Astrocyte (in vitro differentiated cells and primary cell): ENCODE data around the gene KPNA1. TPM values are rescaled to one million over a fixed set of nuclear protein-coding genes. Genes with fewer than 3 reads are reported as not detected.
"Not testable (repeated sequence)": the region's sequence is repeated elsewhere in the genome, so short reads cannot be mapped to it uniquely, and the experiment has no call there.

Experiments
- DNase-seq: peaks from one replicate; pipeline ENCODE4 v3.0.0-alpha.2; 2010; ENCODE audit warnings: low read depth
- FAIRE-seq: peaks from 2 replicates; lab custom pipeline; 2011; peaks lifted over from hg19 to GRCh38; lab: Jason Lieb, UNC
- H2AFZ ChIP-seq: 2 replicates; pipeline ENCODE4 v1.6.0; 2012; ENCODE audit warnings: low read depth, low read length, inconsistent platforms
- H3K27ac ChIP-seq: 2 replicates; pipeline ENCODE4 v1.5.1; 2011; ENCODE audit warnings: low read depth, low read length, inconsistent platforms
- H3K27me3 ChIP-seq: 2 replicates; pipeline ENCODE4 v1.6.0; 2011; ENCODE audit warnings: low read length, inconsistent platforms; ENCODE audit not compliant: insufficient read depth
- H3K36me3 ChIP-seq: 2 replicates; pipeline ENCODE4 v1.5.1; 2011; ENCODE audit warnings: low read length, inconsistent platforms; ENCODE audit not compliant: insufficient read depth
- H3K4me1 ChIP-seq: 2 replicates; pipeline ENCODE4 v1.5.1; 2011; ENCODE audit warnings: low read length, inconsistent platforms; ENCODE audit not compliant: insufficient read depth
- H3K4me2 ChIP-seq: 2 replicates; pipeline ENCODE4 v1.6.0; 2012; ENCODE audit warnings: low read length, inconsistent platforms
- H3K4me3 ChIP-seq: 2 replicates; pipeline ENCODE4 v1.5.1; 2011; ENCODE audit warnings: low read depth, mild to moderate bottlenecking, low read length, inconsistent platforms; ENCODE audit not compliant: insufficient read depth
- H3K79me2 ChIP-seq: 2 replicates; pipeline ENCODE4 v1.6.0; 2012; ENCODE audit warnings: mild to moderate bottlenecking, low read length, inconsistent platforms; ENCODE audit not compliant: insufficient read depth
- H3K9ac ChIP-seq: 2 replicates; pipeline ENCODE4 v1.6.0; 2012; ENCODE audit warnings: mild to moderate bottlenecking, low read length, inconsistent platforms
- H3K9me3 ChIP-seq: 2 replicates; pipeline ENCODE4 v1.5.1; 2012; ENCODE audit warnings: low read depth, mild to moderate bottlenecking, low read length, inconsistent platforms; ENCODE audit not compliant: insufficient read depth
- H4K20me1 ChIP-seq: 2 replicates; pipeline ENCODE4 v1.6.0; 2012; ENCODE audit warnings: low read length, inconsistent platforms; ENCODE audit not compliant: insufficient read depth
- H3K27ac Mint-ChIP-seq: one replicate; pipeline ENCODE4 v1.8.0; 2021; ENCODE audit warnings: mild to moderate bottlenecking, mixed read lengths; ENCODE audit not compliant: unreplicated experiment
- H3K27me3 Mint-ChIP-seq: one replicate; pipeline ENCODE4 v1.8.0; 2021; ENCODE audit warnings: low read depth, mixed read lengths; ENCODE audit not compliant: unreplicated experiment
- H3K36me3 Mint-ChIP-seq: one replicate; pipeline ENCODE4 v1.8.0; 2021; ENCODE audit warnings: low read depth, mixed read lengths; ENCODE audit not compliant: unreplicated experiment
- H3K4me1 Mint-ChIP-seq: one replicate; pipeline ENCODE4 v1.8.0; 2021; ENCODE audit warnings: low read depth, mixed read lengths; ENCODE audit not compliant: unreplicated experiment
- H3K4me3 Mint-ChIP-seq: one replicate; pipeline ENCODE4 v1.8.0; 2021; ENCODE audit warnings: mild to moderate bottlenecking, moderate library complexity, mixed read lengths; ENCODE audit not compliant: unreplicated experiment
- H3K9me3 Mint-ChIP-seq: one replicate; pipeline ENCODE4 v1.8.0; 2021; ENCODE audit warnings: mild to moderate bottlenecking, mixed read lengths; ENCODE audit not compliant: unreplicated experiment
- CTCF ChIP-seq: IDR thresholded peaks from 2 replicates; pipeline ENCODE4 v1.5.1; 2011; ENCODE audit warnings: low read depth, mild to moderate bottlenecking, inconsistent platforms, low read length, moderate library complexity; ENCODE audit not compliant: insufficient read depth
- EZH2 ChIP-seq: IDR thresholded peaks from 2 replicates; pipeline ENCODE4 v1.6.1; 2012; ENCODE audit warnings: mild to moderate bottlenecking, low read length, inconsistent platforms; ENCODE audit not compliant: insufficient read depth
- total RNA-seq: library from RNA; stranded (reverse); gene quantifications from 2 replicates; pipeline ENCODE4 v1.2.1, GENCODE V29; 2021

The KPNA1 gene
- total RNA-seq, 1 donor from 2014 or later: 165 TPM

GRCh38 chr3:122451371-122451770 is 63.4 kb downstream of the KPNA1 start:
- H3K9me3 Mint-ChIP-seq: no peaks in the 10 kb centered on the region
- DNase-seq (no peak), FAIRE-seq (no peak)
- no peak overlapping the region for H2AFZ ChIP-seq
- H3K4me3 ChIP-seq: no peak overlapping the region
- no peak overlapping the region for H3K27ac Mint-ChIP-seq
- H3K36me3 Mint-ChIP-seq: peaks cover 36% of the 10 kb centered on the region
- peaks cover 29% of the 10 kb centered on the region for H3K36me3 ChIP-seq
- no peaks in the 10 kb centered on the region for H4K20me1 ChIP-seq
- H3K27me3 Mint-ChIP-seq: no peaks in the 10 kb centered on the region
- H3K79me2 ChIP-seq: peaks cover 4% of the 10 kb centered on the region
- H3K9ac ChIP-seq: no peak overlapping the region
- no peaks in the 10 kb centered on the region for H3K9me3 ChIP-seq
- no peaks in the 10 kb centered on the region for H3K4me1 ChIP-seq
- no peaks in the 10 kb centered on the region for H3K27me3 ChIP-seq
- no peak for TF ChIP-seq CTCF
- TF ChIP-seq EZH2: no peak
- H3K4me1 Mint-ChIP-seq: no peaks in the 10 kb centered on the region
- no peak overlapping the region for H3K27ac ChIP-seq
- H3K4me3 Mint-ChIP-seq: no peak overlapping the region
- H3K4me2 ChIP-seq: no peak overlapping the region

GRCh38 chr3:122448218-122448617 is 66.5 kb downstream of the KPNA1 start:
- H3K79me2 ChIP-seq: peaks cover 11% of the 10 kb centered on the region
- not testable (repeated sequence) for H3K27ac Mint-ChIP-seq, DNase-seq, H3K27me3 ChIP-seq, H3K4me3 Mint-ChIP-seq, H3K4me3 ChIP-seq, H3K9me3 ChIP-seq, H3K4me2 ChIP-seq, H4K20me1 ChIP-seq, H3K27me3 Mint-ChIP-seq, H3K27ac ChIP-seq, H2AFZ ChIP-seq, H3K4me1 ChIP-seq, FAIRE-seq, H3K9ac ChIP-seq, H3K9me3 Mint-ChIP-seq
- Mint-ChIP-seq H3K36me3 (peaks cover 58% of the 10 kb centered on the region), H3K4me1 (peaks cover 11% of the 10 kb centered on the region)
- peaks cover 27% of the 10 kb centered on the region for H3K36me3 ChIP-seq

GRCh38 chr3:122444491-122444887 is 70.2 kb downstream of the KPNA1 start:
- H3K27ac ChIP-seq, H3K9ac ChIP-seq, DNase-seq, H3K9me3 ChIP-seq, H2AFZ ChIP-seq, H3K27me3 Mint-ChIP-seq, H4K20me1 ChIP-seq, H3K4me3 ChIP-seq, H3K4me3 Mint-ChIP-seq, H3K27me3 ChIP-seq, H3K4me1 ChIP-seq, H3K9me3 Mint-ChIP-seq, FAIRE-seq, H3K27ac Mint-ChIP-seq, H3K4me2 ChIP-seq: not testable (repeated sequence)
- H3K79me2 ChIP-seq: peaks cover 16% of the 10 kb centered on the region
- peaks cover 23% of the 10 kb centered on the region for H3K4me1 Mint-ChIP-seq
- peaks cover 66% of the 10 kb centered on the region for H3K36me3 Mint-ChIP-seq
- peaks cover 25% of the 10 kb centered on the region for H3K36me3 ChIP-seq

- Histone ChIP-seq H3K36me3 (peaks cover 26% of the 10 kb centered on the region), H3K79me2 (peaks cover 16% of the 10 kb centered on the region), H4K20me1 (peaks cover 11% of the 10 kb centered on the region)
- H3K4me3 ChIP-seq, H3K9me3 Mint-ChIP-seq, H3K9ac ChIP-seq, H2AFZ ChIP-seq, H3K4me2 ChIP-seq, H3K4me1 ChIP-seq, H3K9me3 ChIP-seq, H3K27me3 ChIP-seq, H3K27ac ChIP-seq, H3K27ac Mint-ChIP-seq, H3K4me3 Mint-ChIP-seq, FAIRE-seq, DNase-seq, H3K27me3 Mint-ChIP-seq: not testable (repeated sequence)
- H3K36me3 Mint-ChIP-seq: peaks cover 63% of the 10 kb centered on the region
- H3K4me1 Mint-ChIP-seq: peaks cover 23% of the 10 kb centered on the region
Measured at GRCh38 chr3:122443762-122444490, 70.8 kb downstream of the KPNA1 start.
